Measurements from ENCODE around the gene OGDH.

The OGDH gene

DNA sequence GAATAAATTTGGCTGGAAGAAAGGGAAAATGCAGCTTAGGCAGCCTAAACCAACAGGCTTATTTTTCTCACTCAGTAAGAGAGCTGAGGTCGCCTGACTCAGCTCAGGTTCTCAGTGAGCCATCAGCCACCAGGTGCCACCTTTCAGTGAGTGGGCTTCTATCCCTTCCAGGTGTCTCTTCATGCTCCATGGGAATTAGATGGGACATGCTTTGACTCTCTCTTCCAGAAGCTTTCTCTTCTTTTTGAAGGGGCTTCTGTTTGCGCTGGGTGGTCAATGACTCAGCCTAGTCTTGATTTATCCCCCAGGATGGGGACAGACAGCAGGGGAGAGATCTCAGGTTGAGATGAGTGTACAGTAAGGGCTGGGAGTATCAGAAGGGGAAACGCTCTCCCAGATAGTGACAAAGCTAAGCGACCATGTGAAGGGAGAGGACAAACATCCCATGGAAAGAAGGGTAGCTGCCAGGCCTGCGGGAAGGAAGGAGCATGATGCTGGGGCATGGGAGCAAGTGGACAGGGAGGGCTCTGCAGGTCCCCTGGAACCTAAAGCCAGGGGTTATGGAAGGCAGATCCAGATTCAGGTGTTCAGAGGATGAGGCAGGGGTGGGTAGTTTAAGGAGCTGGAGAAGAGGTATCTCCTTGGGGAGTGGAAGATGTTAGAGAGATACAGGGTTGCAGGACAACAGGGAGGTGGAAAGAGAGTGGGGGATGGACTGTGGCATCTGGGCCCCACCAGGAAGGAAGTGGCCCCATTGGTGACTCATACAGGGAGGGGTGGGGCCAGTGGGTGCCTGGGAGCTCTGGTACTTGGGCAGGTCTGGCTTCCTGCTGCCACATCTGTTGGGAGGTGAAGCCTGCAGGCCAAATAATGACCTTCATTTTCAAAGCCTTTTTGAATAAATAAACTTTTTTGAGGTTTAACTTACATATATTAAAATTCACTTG is 32.5 kb downstream of the OGDH start:
- peak; percentile 59 to 66 for ATAC-seq

DNA sequence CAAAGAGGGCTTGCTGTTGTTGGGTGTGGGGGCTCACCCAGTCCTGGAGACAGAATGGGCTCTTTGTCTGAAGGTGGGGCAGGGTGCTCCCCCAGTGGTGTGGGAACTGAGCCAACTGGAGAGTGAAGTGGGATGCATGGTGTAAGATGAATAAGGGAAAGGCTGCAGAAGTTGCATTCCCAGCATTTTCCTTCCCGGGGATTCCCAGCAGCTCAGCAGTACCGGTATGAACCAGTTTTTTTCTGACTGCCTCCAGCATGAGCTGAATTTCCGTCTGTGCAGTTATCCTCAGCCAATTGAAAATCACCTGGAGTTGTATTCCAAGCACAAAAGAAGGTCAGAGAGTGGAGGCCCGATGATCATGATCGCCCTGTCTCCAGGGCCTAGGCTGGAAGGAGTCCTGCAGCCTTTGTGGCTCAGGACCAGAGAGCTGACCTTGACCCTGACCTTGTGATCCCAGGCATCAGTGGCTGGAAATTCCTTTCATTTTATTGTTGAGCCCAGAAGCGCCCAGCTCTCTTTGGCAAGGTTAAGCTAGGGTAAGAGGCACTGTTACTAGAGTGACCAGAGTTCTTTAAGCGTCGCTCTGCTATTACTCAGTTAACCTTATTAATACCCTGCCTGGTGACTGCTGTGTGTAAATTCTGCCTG is 33.4 kb downstream of the OGDH start:
- no peak for ATAC-seq

DNA sequence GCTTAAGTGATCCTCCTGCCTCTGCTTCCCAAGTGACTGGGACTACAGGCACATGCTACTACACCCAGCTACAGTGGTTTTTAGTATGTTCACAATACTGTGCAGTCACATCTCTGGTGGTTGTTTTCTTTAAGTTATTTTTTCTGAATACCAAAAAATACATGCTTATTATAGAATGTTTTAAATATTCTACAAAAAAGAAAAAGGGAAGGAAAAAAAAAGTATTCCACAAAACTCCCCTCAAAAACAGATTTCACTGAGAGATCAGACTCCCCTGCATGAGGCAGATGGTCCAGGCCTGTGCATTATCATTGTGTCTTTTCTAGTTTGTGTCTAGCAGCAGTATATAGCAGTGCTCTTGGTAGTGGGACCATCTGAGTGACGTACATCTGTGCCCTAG is 36.8 kb downstream of the OGDH start:
- no peak for ATAC-seq

DNA sequence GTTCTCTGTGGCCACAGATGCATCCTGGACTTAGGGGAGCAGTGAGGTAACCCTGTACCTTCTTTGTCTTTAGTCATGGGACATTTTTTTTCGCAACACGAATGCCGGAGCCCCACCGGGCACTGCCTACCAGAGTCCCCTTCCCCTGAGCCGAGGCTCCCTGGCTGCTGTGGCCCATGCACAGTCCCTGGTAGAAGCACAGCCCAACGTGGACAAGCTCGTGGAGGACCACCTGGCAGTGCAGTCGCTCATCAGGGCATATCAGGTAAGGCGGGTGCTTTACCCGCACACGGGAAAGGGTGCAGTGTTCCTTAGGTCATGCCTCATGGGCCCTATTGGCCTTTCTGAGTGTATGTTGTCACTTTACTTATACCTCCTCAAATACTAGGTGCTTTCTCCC is 38.8 kb downstream of the OGDH start:
- no peak for ATAC-seq

DNA sequence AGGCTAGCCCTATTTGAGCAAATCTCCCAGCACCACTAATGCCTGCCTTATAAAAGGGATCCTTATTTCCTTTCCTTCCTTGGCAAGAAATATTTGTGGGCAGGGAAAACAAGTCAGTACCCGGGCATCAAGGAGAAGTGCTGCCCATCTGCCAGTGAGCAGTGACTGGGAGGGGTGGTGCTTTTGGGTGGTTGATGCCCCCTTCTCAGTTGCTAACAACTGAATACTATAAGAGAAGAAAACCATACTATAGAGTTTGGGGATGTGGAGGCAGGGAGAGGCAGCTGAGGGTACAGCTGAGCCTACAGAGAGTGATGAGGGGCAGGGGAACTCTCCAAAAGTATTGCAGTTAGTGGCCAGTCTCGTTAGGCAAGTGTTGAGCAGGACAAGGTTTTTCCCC is 39.3 kb downstream of the OGDH start:
- ATAC-seq = no peak

DNA sequence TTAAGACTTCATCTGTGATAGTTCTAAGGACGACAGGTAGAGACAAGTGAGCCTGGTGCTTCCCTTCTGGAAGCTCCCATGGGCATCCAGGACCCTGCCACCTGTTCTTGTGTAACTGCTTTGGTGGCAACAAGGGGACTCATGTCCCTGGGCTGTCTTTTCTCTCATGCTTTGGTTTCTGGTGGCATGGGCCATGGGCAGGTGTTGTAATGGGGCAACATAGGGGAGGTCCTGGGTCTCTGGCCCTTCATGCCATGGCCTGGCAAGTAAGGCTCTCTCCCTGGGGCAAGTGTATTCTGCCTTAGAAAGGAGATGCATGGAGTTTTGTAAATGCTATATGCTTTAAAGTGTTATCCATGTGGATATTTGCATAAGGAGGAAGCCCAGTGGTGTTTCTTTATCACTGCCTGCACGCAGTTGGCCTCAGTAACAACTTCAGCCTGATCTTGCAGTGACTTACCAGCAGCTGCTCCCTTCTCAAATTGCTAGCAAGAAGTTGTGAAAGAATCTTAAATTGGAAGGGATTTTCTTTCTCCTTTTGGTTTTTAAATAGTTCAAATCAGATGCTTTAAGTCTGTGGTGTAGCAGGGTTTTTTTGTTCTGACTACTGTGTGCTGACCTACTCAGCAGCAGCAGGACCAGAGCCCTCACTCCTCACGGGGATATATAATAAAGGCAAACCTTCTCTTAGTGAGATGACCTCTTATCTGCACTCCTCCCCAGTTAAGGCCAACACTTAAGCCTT is 39.9 kb downstream of the OGDH start:
- no peak for ATAC-seq

DNA sequence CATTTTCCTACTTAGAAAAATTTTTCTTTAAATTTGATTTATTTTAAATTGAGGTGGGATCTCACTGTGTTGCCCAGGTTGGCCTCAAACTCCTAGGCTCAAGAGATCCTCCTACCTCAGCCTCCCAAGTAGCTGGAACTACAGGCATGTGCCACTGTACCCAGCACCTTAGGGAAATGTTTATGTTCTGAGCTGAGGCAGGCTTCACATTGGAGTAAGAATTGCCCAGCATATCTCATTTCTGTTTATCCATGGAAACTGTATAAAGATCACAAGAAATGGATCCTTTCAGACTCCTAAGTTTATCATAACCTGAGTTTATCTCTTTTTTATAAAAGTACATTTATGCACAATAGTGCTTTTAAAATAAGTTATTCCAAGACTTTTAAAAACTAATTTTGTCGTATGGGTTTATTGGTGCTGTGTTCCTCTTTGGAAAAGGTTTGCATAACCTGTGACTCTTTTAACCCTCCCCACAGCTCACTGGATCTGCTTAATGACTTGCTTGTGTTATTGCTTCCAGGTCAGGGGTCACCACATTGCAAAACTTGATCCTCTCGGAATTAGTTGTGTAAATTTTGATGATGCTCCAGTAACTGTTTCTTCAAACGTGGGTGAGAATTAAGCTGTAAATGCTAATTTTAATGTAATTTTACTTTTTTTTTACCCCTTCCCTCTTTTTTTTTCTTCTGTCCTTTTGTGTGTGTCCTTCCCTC is 40.7 kb downstream of the OGDH start:
- ATAC-seq = no peak

DNA sequence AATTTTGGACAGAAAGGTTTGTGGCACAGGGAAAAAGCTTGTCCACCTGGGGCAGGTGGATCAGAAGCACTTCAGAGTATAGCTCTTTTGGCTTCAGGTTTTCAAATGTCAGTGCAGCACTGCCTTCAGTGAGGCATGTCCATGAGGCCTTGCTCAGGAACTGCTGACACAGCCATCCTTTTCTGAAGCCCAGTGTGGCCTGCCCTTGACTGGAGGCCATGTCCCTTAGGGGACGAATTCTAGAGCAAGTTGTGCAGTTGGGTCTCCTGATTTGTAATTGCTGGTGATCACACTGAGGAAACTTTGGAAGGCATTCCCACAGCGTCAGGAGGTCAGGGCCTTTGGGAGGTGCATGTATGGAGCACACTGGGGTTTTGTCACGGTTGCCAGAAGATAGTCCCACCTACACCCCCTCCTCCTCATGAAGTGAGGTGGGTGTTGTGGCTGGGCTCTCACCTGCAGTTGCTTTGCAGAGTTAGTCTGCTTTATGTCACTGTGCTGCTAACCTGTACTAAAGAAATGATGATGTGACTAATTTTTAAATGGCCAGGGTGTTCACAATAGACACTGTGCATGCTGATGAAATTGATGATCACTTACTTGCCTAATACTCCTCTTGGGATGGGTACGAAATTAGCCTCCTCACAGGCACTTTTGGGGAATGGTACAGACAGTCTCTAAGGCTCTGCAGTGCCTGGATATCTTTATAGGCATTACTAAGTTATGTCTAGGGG is 41.7 kb downstream of the OGDH start:
- no peak for ATAC-seq

DNA sequence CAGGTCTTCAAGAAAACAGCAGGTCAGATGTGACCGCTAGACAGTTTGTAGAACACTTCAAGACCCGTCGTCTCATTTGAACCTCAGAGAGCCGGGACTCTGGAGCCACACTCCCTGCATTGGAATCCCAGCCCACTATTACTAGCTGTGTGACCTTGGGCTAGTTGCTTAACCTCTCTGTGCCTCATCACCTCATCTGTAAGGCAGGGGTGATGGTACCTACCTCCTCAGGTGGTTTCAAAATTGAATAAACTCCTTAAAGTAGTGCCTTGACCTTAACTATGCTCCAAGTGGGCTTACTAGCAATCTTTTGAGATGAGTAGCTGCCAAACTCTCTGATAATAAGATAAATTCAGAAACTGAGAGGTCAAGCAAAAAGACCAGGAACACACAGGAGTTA is 43.8 kb downstream of the OGDH start:
- ATAC-seq = no peak

DNA sequence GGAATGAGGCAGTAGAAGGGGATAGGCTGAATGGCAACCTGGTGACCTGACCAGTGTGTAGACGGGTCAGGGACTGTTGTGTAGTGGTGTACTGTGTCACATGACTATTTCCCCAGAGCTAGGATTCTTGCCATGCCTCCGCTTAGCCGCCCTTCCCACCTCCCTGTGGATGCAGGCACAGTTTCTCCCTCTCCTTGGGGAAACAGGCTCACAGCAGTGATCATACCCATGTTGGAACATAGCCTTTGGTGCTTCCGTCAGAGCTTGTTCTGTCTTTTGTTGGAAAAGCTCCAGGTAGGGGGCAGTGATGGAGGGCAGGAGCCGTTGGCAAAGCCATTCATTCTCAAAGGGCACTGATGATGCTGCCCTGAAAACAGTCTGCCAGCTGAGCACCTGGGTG is 44.3 kb downstream of the OGDH start:
- ATAC-seq = no peak

DNA sequence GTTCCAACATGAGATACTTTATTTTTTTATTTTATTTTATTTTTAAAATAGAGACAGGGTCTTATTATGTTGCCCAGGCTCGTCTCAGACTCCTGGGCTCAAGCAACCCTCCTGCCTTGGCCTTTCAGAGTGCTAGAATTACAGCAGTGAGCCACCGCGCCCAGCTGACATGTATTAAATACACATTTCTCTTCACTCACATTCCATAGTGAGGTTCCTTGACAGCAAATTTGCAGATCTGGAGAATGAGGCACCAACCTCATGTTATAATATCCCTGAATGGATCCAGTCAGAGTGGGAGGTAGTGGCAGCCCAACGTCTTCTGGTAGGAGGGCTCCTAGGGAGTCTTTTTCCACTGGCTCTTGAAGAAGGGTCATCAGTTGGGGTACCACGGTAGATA is 46.1 kb downstream of the OGDH start:
- no peak for ATAC-seq

DNA sequence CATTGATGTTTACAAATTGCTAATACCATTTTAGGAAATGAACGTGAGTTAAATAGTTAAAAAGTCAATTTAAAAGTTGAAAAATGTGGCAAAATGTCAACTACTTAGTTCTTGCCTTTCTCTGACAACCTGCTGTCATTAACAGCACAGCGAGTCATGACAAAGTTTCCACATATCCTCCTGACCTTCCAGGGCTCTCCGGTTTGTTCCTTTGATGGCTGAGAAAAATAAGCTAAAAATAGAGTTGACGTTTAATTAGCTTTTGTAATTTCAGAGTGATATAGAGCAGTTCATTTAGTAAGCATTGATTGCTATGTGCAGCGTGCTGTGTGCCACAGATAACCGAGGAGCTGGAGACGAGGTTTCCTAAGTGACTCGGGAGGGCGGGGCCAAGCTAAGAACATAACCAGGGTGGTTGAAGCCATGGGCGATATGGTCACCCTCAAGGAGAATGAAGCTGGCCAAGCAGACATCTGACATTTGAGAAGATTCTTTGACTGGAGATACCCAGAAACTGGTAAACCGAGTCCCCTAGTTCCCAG is 47.9 kb downstream of the OGDH start:
- no peak for ATAC-seq

DNA sequence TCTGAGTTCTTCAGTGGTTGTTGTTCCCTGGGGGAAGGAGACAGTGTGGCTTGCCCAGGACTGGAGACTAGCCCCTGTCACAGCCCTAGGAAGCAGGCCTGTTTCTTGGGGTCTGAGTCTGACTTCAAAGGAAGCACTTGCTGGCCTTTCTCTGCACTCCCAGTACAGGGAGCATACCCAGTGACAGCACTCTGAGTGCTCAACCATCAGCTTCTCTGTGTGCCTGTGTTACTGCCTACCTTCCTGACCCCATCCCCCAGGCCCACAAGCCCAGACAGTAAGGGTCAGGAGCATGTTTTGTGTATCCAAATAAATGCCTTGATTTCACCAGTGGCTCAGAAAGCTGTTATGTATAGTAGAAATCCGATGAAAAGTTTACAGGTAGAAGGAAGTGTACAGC is 48.9 kb downstream of the OGDH start:
- ATAC-seq = no peak

DNA sequence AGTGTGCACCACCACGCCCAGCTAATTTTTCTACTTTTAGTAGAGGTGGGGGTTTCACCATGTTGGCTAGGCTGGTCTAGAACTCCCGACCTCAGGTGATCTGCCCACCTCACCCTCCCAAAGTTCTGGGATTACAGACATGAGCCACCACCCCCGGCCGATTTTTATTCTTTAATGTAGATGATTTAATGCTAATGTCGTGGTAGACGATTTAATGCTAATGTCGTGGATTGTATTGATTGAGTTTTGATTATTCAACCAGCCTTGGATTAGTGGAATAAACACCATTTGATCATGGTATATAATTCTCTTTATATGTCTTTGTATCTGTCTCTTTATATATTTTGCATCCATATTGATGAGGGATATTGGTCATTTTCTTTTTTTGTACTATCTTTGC is 52.6 kb downstream of the OGDH start:
- ATAC-seq = no peak

DNA sequence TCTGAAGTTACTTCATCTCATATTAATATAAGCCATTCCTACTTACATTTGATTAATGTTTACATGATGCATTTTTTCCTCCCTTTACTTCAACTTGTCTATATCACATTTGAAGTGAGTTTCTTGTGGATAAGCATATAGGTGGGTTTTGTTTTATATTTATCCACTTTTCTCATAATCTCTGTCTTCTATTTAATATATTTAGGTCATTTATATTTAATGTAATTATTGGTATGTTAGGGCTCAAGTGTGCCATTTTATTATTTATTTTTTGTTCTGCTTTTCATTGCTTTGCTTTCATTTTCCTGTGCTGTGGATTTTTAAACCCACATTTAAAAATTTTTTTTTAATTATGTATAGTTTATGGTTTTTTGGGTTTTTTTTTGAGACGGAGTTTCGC is 54.8 kb downstream of the OGDH start:
- no peak for ATAC-seq

DNA sequence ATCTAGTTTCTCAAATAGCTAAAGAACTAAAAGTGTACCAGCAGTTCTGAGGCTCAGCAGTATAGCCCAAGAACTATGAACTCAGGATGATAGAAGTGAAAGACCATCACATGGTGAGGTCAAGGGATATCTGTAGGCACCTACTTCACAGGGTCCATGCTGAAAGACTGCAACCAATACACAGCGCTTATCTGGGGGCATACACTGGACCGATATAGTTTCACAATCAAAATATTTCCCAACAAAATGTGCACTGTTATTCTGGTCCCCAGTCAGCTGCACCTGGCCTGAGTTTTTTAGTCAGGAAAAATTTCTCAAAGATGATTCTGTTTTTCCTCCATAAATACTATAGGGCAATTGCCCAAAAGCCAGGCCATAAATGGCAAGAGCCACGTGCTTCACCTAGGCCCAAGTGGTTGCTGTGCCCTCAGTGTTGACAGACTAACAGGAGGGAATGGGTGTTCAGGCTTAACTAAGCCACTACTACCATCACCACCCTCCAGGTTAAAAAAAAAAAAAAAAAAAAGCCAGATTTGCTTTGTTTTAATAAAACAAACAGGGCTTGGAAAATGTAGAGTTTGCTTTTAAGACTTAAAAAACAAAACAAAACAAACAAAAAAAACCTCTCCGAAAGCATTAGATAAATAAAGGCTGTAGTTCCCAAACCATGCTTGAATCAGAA is 58.5 kb downstream of the OGDH start:
- no peak for ATAC-seq

DNA sequence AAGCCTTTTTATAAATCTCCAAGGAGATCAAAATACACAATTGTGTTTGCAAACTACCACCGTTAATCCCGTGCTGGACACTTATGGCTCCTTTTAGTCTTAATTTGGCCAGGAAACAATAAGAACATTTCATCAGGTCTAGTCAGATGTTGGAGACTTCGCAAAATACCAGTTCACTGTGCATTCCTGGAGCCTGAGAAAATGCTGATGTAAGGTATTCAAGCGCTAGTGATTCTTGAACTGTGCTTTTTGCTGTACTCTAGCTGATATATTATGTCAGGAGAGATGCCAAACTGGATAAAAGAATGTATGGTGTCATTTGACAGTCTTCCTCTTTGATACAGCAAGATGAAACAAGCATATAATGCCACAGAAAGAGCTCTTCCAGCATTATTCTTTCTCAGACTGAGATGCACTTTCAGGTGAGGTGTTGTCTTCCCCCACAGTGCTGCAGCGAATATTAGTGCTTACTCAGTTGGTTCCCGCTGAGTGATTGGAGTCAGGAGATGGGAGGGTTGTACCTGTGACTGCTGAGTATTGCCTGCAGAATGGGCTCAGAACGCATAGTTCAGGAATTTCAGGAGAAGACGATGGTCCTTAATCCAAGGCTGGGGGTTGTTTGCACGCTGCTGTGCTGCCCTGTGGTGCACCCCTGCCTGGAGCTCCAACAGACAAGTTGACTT is 59.2 kb downstream of the OGDH start:
- ATAC-seq = no peak

DNA sequence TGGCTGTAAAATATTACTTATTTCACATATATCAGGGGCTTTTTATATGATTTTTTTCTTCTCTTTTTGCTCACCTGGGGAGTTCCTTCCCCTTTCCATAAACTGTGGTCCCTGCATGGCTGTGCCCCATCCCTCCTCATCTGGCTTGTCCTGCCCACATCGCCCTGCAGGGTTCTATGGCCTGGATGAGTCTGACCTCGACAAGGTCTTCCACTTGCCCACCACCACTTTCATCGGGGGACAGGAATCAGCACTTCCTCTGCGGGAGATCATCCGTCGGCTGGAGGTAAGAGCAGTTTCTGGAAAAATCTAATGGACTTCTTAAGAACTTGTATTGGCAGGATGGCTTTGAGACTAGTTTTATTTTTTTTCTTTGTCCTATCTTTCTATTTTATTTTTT is 60.1 kb downstream of the OGDH start:
- ATAC-seq = no peak

DNA sequence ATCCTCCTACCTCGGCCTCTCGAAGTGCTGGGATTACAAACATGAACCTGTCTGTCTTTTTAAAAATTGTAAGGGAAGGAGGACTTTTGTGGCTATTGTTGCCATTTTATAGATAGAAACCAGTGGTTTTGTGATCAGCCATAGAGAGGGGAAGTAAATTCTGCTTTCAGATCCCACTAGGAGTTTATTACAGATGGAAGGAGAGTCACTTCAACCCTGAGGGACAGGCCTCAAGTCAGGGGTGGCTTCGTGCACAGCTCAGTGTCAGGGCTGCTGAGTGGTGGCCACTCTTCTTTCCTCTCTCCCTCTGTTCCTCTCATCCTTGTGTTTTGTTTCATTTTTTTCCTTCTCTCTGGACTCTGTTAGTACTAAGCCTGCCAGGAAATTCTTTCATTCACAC is 60.8 kb downstream of the OGDH start:
- ATAC-seq = no peak

DNA sequence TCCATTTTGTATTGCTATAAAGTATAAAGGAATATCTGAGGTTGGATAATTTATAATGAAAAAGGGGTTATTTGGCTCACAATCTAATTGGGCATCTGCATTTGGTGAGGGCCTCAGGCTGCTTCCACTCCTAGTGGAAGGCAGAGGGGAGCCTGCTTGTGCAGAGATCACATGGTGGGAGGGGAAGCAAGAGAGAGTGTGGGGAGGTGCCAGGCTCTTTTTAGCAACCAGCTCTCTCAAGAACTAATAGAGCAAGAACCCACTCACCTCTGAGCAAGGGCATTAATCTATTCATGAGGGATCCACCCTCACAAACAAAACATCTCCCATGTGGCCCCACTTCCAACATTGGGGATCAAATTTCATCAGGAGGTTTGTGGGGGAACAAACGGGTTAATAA is 64.6 kb downstream of the OGDH start:
- no peak for ATAC-seq

DNA sequence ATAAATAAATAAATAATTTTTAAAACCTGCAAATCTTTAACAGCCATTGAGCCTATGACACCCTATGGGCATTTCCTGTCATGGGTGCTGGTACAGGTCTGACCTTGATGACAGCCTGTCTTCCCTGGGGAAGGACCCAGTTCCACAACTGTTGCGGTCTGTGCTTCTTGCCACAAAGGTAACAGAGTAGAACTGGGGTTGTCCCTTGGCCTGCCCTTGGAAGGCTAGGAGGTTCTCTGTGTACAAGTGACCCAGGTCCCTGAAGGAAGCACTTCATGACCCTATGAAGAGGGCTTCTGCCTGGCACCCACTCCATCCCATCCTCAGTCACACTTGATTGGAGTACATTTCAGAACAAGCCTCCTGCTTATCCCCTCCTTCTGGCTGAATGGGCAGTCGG is 66.9 kb downstream of the OGDH start:
- no peak for ATAC-seq

All from activated CD4-positive, CD25-positive, alpha-beta regulatory T cell treated with anti-CD3 and anti-CD28 coated beads, Interleukin-2, amount 50 U/mL, for 24 hours (primary cell).